Activated naive CD8-positive, alpha-beta T cell (primary cell): ENCODE results near the gene CDHR3.
A peak's percentile ranks its signal among the peaks of the same experiment; 100 is the strongest.

Experiments
- H3K27ac Mint-ChIP-seq: one replicate; pipeline ENCODE4 v1.8.0; 2021; ENCODE audit warnings: mixed read lengths
- H3K27me3 Mint-ChIP-seq: one replicate; pipeline ENCODE4 v1.8.0; 2021; ENCODE audit warnings: mixed read lengths
- H3K36me3 Mint-ChIP-seq: one replicate; pipeline ENCODE4 v1.8.0; 2021; ENCODE audit warnings: mixed read lengths
- H3K4me1 Mint-ChIP-seq: one replicate; pipeline ENCODE4 v1.8.0; 2021; ENCODE audit warnings: low read depth, mixed read lengths
- H3K4me3 Mint-ChIP-seq: one replicate; pipeline ENCODE4 v1.8.0; 2021; ENCODE audit warnings: mild to moderate bottlenecking, mixed read lengths
- H3K9me3 Mint-ChIP-seq: one replicate; pipeline ENCODE4 v1.8.0; 2021; ENCODE audit warnings: low read depth, mixed read lengths

Gene CDHR3

DNA sequence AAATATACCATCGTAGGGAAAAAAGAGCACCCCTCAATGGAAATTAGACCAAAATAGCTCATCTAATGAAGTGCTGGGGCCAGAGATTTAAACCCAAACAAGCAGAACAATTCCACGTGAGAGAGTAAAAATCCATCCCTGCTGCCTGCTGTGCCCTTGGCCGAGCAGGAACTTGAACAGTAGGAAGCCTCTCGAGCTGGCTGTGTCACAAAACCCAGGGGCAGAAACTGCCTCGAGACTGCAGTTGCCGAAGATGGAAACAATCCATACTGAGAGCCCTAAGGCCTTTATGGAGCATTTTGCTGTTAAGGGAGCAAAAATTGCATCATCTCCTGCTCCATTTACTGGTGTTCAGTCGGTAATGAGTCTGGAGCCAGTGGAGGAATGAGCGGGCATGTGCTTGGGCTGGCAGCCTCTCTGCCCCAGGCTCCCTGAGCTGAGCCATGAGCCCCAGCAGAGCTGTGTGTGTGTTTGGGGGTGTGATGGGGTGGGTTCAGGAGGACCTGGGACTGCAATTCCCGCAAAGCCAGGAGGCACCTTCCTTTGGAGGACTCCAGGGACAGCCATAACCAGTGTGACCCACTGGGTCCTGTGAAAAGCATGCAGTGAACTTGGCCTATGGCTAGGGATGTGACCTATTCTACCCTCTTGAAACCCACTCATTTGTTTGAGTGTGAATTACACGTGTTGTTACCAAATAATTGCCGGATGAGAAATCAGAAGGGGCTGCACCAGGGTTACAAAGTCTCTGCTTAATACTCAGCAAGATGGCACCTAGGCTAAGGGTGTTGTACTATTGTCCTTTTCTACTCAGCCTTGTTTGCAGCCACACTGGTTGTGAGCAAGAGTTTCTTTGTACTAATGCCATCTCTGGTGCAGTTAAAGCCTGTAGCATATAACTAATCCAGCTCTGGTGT, 58.3 kb downstream of the CDHR3 start:
- H3K4me3 Mint-ChIP-seq: peak overlapping the region; percentile 69
- H3K4me1 Mint-ChIP-seq: peaks cover 79% of the 10 kb centered on the region
- peak overlapping the region; percentile 47 for H3K27ac Mint-ChIP-seq
- H3K36me3 Mint-ChIP-seq: no peaks in the 10 kb centered on the region
- H3K9me3 Mint-ChIP-seq: no peaks in the 10 kb centered on the region
- H3K27me3 Mint-ChIP-seq: no peaks in the 10 kb centered on the region

DNA sequence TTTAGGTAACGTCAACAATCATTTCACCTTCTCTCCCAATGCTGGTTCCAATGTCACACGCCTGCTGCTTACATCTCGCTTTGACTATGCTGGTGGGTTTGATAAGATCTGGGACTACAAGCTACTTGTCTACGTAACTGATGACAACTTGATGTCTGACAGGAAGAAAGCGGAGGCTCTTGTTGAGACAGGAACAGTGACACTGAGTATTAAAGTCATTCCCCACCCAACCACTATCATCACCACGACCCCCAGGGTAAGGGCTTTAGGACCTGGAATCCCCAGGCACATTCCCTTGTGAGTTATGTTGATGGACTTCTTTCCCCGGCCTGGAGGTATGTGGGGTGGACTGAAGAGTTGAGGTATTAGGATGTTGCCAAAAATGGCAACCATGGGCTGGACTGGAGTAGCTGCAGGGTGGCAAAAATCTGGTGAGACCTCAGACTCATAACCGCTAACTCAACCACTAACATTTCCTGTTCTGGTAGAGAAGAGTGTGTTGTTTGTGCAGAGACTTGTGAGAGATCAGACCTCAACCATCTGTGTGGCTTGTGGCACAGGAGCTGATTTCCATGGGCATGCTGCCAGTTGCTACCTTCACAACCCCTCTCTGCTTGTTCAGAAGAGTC, 59.2 kb downstream of the CDHR3 start:
- Mint-ChIP-seq H3K36me3 (no peaks in the 10 kb centered on the region), H3K27ac (peak overlapping the region; percentile 47)

DNA sequence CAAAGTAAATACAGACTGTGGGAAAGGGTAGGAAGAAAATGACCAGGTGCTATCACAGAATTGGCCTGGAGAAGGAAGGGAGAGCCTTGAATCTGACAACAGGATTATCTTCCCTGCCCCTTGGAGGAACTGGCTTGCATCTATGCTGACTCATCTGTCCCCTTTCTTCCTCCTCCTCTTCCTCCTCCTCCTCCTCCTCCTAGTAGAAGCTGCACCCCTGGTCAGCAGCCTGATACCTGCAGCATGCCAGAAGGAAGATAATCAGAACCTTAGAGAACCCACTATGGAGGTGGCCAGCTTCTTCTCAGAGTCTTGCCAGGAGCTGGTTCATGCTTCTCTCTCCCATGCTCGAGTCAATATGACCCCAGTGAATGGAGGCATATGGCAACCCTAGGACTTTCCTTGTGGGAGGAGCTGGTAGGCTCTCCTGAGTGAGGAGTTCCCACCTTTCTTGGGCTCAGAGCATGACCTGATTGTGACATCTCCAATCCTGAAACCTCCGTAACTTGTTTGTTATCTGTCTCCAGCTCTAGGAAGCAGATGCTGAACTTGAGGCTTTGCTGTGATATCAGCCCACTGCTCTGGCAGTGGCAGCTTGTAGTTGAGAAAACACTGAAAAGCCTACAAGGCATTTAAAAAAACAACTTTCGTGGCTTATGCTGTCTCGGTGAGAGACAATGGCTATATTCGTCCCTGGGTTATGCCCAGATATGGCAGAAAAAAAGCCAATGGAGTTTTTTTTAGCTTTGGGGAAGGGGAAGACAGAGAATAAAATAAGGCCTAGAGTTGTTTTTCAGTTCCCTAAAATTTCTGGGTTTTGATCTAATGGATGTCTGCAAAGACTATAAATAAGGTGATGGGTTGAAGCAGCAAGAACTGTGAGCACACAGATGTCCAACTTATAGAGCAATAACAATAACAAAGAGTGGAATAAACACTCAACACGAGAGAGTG, 60.6 kb downstream of the CDHR3 start:
- peak overlapping the region; percentile 69 for H3K4me3 Mint-ChIP-seq
- peaks cover 71% of the 10 kb centered on the region for H3K4me1 Mint-ChIP-seq
- H3K36me3 Mint-ChIP-seq: no peaks in the 10 kb centered on the region
- no peaks in the 10 kb centered on the region for H3K9me3 Mint-ChIP-seq
- no peak overlapping the region for H3K27ac Mint-ChIP-seq
- no peaks in the 10 kb centered on the region for H3K27me3 Mint-ChIP-seq

More for the DNA sequence above, 59.2 kb downstream of the CDHR3 start:
- peak overlapping the region; percentile 69 for H3K4me3 Mint-ChIP-seq
- H3K9me3 Mint-ChIP-seq: no peaks in the 10 kb centered on the region
- H3K4me1 Mint-ChIP-seq: peaks cover 76% of the 10 kb centered on the region
- no peaks in the 10 kb centered on the region for H3K27me3 Mint-ChIP-seq

DNA sequence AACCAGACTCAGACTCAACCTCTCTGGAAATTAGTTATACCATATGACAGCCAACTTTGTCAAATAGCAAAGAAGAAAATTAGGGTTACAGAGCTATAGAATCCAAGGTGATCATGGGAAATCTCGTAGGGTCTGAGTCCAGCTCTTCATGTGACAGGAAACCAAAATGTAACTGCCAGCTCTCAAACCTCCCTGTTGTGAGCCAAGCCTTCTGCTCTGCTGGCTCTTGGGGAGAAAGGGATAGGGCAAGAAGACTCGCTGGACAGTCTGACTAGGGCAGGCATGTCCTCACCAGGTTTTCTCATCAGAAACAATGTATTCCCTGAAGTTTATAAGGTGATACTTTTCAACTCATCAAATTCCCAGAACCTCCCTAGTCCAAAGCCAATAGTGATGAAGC, 63.0 kb downstream of the CDHR3 start:
- no peak overlapping the region for H3K27ac Mint-ChIP-seq
- H3K27me3 Mint-ChIP-seq: no peaks in the 10 kb centered on the region
- no peak overlapping the region for H3K4me3 Mint-ChIP-seq
- no peaks in the 10 kb centered on the region for H3K36me3 Mint-ChIP-seq
- no peaks in the 10 kb centered on the region for H3K9me3 Mint-ChIP-seq
- peaks cover 62% of the 10 kb centered on the region for H3K4me1 Mint-ChIP-seq

DNA sequence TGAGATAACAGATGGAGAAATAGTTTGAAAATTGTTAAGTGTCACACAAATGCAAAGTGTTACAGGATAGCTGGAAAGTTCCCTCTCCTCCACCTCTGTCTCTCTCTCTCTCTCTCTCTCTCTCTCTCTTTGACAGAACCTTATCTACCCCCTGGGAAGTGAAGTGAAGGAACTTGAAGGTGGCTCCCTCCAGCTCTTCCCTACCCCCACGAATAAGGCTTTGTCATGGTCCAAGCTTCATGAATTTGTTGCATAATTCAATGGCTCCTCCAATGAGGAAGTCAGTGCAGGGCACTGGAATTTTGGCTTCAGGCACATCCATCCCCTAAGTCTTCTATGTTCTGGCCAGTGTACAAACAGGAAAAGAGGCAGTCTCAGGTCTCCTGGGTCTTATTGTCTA, 66.4 kb downstream of the CDHR3 start:
- no peaks in the 10 kb centered on the region for H3K9me3 Mint-ChIP-seq
- H3K4me3 Mint-ChIP-seq: no peak overlapping the region
- H3K36me3 Mint-ChIP-seq: no peaks in the 10 kb centered on the region
- H3K27me3 Mint-ChIP-seq: no peaks in the 10 kb centered on the region
- H3K27ac Mint-ChIP-seq: no peak overlapping the region
- H3K4me1 Mint-ChIP-seq: peaks cover 33% of the 10 kb centered on the region

DNA sequence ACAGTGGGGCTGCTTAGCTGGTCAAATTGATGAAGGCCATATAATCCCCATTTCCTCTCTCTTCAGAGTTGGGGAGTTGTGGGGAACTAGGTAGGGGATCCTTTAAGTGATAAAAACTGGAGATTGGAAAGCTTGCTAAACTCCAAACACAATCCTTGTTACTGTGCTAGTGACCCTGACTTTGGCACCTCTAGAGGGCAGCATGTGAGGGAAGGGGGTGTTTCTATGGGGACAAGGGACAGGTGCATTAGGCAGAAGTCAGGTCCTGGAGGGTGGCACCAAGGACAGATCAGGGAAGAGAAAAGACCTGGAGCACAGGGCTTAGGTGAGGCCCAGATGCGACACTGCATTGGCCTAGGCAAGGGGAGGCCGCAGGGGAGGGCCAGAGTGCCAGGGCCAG, 66.9 kb downstream of the CDHR3 start:
- Mint-ChIP-seq H3K4me3 (no peak overlapping the region), H3K9me3 (no peaks in the 10 kb centered on the region), H3K4me1 (peaks cover 29% of the 10 kb centered on the region), H3K36me3 (no peaks in the 10 kb centered on the region), H3K27me3 (no peaks in the 10 kb centered on the region), H3K27ac (no peak overlapping the region)

DNA sequence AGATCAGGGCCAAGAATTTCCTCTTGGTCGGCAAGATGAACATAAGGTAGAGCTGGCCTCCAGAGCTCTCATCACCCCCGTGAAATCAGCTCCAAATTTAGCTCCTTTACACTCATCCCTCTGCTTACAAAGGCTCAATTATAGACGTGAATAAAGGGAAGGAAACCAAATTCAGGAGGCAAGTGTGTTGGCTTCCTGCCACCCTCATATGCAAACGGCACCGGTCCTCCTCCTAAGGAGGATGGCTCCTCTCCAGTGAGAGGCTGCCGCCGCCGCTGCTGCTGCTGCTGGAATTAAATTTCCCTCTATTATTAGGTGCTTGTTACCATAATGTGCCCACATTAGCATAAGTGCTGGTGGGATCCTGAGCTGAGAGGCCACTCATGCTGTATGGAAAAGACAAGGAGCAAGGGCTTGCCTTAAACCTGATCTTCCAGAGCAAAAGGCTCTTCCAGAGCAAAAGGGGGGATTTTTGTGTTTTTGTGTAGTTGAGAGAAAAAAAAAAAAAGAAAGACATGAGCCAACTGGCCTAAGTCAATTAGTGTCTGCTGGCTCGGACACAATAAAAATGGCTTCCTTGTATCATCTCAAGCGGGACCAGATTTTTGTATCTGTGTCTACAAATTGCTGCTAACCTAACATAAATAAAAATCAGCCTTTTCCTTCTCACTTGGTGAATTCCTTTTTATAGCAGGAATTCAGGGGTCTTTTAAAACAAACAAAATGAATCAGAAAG, 68.4 kb downstream of the CDHR3 start:
- no peaks in the 10 kb centered on the region for H3K9me3 Mint-ChIP-seq
- H3K4me1 Mint-ChIP-seq: peaks cover 18% of the 10 kb centered on the region

DNA sequence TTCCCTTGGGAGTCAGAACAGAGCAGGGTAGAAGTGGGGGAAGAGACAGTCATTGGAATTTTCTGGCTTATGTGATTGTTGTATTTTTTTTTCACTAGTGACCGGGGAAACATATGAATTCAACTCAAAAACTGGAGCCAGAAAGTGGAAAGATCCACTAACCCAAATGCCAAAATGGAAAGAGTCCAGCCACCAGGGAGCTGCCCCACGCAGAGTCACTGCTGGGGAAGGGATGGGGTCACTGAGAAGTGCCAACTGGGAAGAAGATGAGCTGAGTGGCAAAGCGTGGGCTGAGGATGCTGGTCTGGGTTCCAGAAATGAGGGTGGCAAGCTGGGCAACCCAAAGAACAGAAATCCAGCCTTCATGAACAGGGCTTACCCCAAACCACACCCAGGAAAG, 69.2 kb downstream of the CDHR3 start:
- peaks cover 18% of the 10 kb centered on the region for H3K4me1 Mint-ChIP-seq
- no peak overlapping the region for H3K4me3 Mint-ChIP-seq
- H3K27ac Mint-ChIP-seq: no peak overlapping the region

More for the DNA sequence above, 68.4 kb downstream of the CDHR3 start:
- Mint-ChIP-seq H3K36me3 (no peaks in the 10 kb centered on the region), H3K27ac (no peak overlapping the region), H3K4me3 (no peak overlapping the region), H3K27me3 (no peaks in the 10 kb centered on the region)

DNA sequence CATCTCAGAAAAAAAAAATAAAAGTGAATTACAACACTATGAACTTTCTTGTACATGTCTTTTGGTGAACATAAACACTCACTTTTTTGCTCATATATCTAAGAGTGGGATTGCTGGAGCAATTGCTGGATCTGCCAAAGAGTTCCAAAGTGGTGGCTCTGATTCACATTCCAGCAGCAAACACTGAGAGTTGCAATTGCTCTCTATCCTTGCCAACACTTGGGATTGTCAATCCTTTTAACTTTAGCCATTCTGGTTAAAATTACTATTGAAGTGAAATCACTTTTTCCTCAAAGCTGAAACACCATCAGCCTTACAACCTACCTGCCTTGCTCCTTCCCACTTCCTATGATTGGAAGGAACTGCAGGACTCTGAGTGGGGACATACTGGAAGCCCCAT, 70.7 kb downstream of the CDHR3 start:
- H3K4me1 Mint-ChIP-seq: peaks cover 21% of the 10 kb centered on the region
- no peaks in the 10 kb centered on the region for H3K27me3 Mint-ChIP-seq
- no peak overlapping the region for H3K27ac Mint-ChIP-seq
- H3K36me3 Mint-ChIP-seq: no peaks in the 10 kb centered on the region
- H3K4me3 Mint-ChIP-seq: no peak overlapping the region
- no peaks in the 10 kb centered on the region for H3K9me3 Mint-ChIP-seq

More for the DNA sequence above, 69.2 kb downstream of the CDHR3 start:
- no peaks in the 10 kb centered on the region for H3K36me3 Mint-ChIP-seq
- H3K9me3 Mint-ChIP-seq: no peaks in the 10 kb centered on the region
- no peaks in the 10 kb centered on the region for H3K27me3 Mint-ChIP-seq

DNA sequence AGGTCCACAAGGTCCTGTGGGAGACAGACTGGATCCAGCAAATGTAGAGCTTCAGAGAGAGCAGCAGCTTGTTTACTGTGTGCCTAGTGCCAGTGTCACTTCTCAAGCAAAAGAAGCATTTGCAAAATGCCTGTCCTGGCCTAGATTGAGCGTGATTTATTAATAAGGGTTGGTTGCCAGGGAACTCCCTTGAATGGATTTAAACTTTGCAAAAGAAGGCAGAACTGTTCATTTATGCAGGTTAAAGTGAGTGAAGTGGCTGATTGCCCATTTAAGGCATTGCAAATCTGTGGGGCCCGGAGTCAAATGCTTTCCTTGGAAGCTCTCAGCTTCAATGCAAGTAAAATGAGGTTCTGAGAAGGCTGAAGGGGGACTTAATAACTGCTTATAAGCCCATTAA, 71.3 kb downstream of the CDHR3 start:
- Mint-ChIP-seq H3K9me3 (no peaks in the 10 kb centered on the region), H3K27me3 (no peaks in the 10 kb centered on the region), H3K4me1 (peaks cover 20% of the 10 kb centered on the region), H3K36me3 (no peaks in the 10 kb centered on the region), H3K27ac (no peak overlapping the region), H3K4me3 (no peak overlapping the region)

DNA sequence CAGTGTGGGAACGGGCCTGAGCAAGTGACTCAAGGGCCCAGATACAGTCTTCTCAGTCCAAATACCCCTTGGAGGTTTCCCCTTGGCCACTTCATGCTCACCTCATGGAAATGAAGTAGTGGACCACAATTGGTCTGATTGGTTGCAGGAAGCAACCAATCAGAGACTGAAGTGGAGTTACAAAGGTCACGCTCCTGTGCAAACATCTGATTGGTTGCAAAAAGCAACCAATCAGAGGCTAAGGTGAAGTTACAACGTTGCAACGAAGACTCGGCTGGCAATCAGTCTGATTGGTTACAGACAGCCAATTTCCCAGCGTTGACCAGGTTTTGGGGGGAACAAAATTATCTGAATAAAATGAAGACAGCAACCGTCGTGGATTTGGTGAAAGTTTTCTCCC, 72.5 kb downstream of the CDHR3 start:
- Mint-ChIP-seq H3K27me3 (no peaks in the 10 kb centered on the region), H3K36me3 (no peaks in the 10 kb centered on the region)

DNA sequence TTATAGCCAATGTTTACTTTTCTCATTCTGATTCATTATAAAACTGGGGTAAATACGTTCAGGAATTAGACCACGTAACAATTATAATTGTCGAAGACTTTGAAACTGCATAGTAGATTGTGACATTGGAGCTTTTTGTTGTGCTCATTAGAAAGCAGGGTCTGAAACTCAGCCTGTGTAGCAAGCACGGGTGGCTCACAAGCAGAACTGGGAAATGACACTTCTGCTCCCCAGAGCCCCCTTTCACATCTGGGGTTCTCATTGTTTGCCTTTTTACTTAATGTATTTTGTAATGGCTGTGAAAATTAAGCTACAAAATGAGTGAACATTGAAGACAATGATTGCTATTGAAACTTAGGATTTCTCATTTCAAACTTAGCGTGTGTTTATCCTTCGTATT, 72.9 kb downstream of the CDHR3 start:
- H3K27me3 Mint-ChIP-seq: no peaks in the 10 kb centered on the region
- no peak overlapping the region for H3K4me3 Mint-ChIP-seq
- H3K36me3 Mint-ChIP-seq: no peaks in the 10 kb centered on the region
- peaks cover 22% of the 10 kb centered on the region for H3K4me1 Mint-ChIP-seq
- no peak overlapping the region for H3K27ac Mint-ChIP-seq
- H3K9me3 Mint-ChIP-seq: no peaks in the 10 kb centered on the region

More for the DNA sequence above, 72.5 kb downstream of the CDHR3 start:
- Mint-ChIP-seq H3K4me3 (no peak overlapping the region), H3K27ac (no peak overlapping the region), H3K4me1 (peaks cover 22% of the 10 kb centered on the region), H3K9me3 (no peaks in the 10 kb centered on the region)

DNA sequence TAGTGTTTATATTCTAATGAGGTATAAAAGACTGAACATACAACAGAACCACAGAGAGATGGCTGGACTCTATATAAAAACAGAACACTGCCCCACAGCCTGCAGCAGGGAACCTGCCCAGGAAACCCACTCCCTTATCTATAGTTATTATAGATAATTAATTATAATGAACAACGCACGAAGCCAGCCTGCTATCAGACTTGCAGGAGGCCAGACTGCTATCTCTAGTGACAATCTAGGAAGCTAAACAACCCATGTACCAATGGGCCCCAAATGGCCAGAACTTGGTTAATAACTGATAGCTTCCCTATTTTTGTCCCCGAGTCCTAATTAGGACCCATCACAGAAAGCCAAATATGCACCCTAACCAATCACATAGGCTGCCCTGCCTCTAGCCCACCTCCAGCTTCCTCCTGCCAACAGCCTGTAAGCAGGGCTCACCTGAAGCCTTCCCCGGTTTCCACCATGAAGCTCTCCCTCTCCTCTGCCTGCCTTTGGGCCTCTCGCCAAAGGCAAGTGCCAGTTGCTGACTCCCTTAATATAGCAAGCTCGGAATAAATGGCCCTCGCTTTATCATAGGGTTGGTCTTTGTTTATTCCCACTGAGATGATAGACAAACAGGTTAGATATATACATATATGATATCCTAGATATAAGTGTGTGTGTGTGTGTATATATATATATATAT, 74.6 kb downstream of the CDHR3 start:
- no peaks in the 10 kb centered on the region for H3K36me3 Mint-ChIP-seq
- H3K27ac Mint-ChIP-seq: no peak overlapping the region
- peaks cover 32% of the 10 kb centered on the region for H3K4me1 Mint-ChIP-seq
- no peaks in the 10 kb centered on the region for H3K27me3 Mint-ChIP-seq
- no peak overlapping the region for H3K4me3 Mint-ChIP-seq
- no peaks in the 10 kb centered on the region for H3K9me3 Mint-ChIP-seq

DNA sequence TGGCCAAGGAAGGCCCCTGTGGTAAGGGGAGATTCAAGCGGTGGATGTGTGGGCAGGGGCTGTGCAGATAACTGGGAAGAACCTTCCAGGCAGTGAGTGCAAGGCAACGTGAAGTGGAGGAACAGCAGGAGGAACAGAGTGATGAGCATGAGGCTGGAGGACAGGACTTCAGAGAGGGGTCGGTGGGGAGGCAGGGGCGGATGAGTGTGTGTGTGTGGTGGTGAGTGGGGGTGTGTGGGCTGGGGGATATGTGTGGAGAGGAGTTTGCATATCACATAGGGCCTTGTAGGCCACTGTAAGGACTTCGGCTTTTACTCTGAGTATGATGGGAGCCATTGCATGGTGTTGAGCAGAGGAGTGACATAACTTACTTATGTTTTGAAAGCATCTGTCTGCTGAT, 75.2 kb downstream of the CDHR3 start:
- H3K36me3 Mint-ChIP-seq: no peaks in the 10 kb centered on the region
- H3K9me3 Mint-ChIP-seq: no peaks in the 10 kb centered on the region
- peaks cover 36% of the 10 kb centered on the region for H3K4me1 Mint-ChIP-seq
- no peaks in the 10 kb centered on the region for H3K27me3 Mint-ChIP-seq
- no peak overlapping the region for H3K27ac Mint-ChIP-seq
- no peak overlapping the region for H3K4me3 Mint-ChIP-seq
